NCI-H2171 treated with DMSO at 0.1 percent for 48 hours (cell line): ENCODE data around the gene C1orf21.

Experiments used
- DNase-seq: peaks from one replicate; lab custom pipeline; 2025; lab: John Stamatoyannopoulos, UW

C1orf21 gene

GRCh38 chr1:184387476-184388318, 868 bp downstream of the C1orf21 start:
- DNase-seq = peak; percentile 64

GRCh38 chr1:184388319-184388889, 1.6 kb downstream of the C1orf21 start:
- peak; percentile 54 for DNase-seq

GRCh38 chr1:184388971-184389370, 2.1 kb downstream of the C1orf21 start:
- no peak for DNase-seq

GRCh38 chr1:184389446-184389845, 2.6 kb downstream of the C1orf21 start:
- DNase-seq = no peak

GRCh38 chr1:184390889-184391288, 4.1 kb downstream of the C1orf21 start:
- DNase-seq = no peak

GRCh38 chr1:184392067-184392466, 5.2 kb downstream of the C1orf21 start:
- DNase-seq = no peak

GRCh38 chr1:184392779-184393522, 6.1 kb downstream of the C1orf21 start:
- DNase-seq = no peak

GRCh38 chr1:184393962-184394361, 7.1 kb downstream of the C1orf21 start:
- no peak for DNase-seq

GRCh38 chr1:184395370-184395769, 8.5 kb downstream of the C1orf21 start:
- DNase-seq = no peak

GRCh38 chr1:184395937-184396480, 9.2 kb downstream of the C1orf21 start:
- DNase-seq = no peak

GRCh38 chr1:184399192-184399847, 12.5 kb downstream of the C1orf21 start:
- DNase-seq = no peak

GRCh38 chr1:184403961-184404726, 17.3 kb downstream of the C1orf21 start:
- DNase-seq = no peak

GRCh38 chr1:184404727-184405027, 17.8 kb downstream of the C1orf21 start:
- DNase-seq = no peak

- DNase-seq = no peak
Measured at GRCh38 chr1:184405094-184405800, 18.4 kb downstream of the C1orf21 start.

GRCh38 chr1:184405801-184406142, 18.9 kb downstream of the C1orf21 start:
- no peak for DNase-seq

- DNase-seq = no peak
Measured at GRCh38 chr1:184406479-184406878, 19.6 kb downstream of the C1orf21 start.

GRCh38 chr1:184407816-184408510, 21.1 kb downstream of the C1orf21 start:
- DNase-seq = no peak

- peak; percentile 53 for DNase-seq
Measured at GRCh38 chr1:184408580-184408979, 21.8 kb downstream of the C1orf21 start.

- DNase-seq = no peak
Measured at GRCh38 chr1:184409011-184409410, 22.2 kb downstream of the C1orf21 start.

GRCh38 chr1:184412472-184412871, 25.6 kb downstream of the C1orf21 start:
- DNase-seq = no peak
